Breast epithelium (tissue), 3 donors: ENCODE data around the gene PDGFD.

ENCODE experiments used
- POLR2AphosphoS5 ChIP-seq, 3 donors: sonication (generic); formaldehyde crosslinking; IDR thresholded peaks; one replicate each; pipeline ENCODE4 v1.6.1; 2017; ENCODE audit warnings: antibody characterized with exemption in 3 of 3
- TF ChIP-seq, protein P1 (sequence below), 3 donors: fragments of 450-650 bp; IDR thresholded peaks; one replicate each; pipeline ENCODE4 v1.5.1; 2016 to 2017; ENCODE audit warnings: antibody characterized with exemption in 3 of 3, mild to moderate bottlenecking in 3 of 3, moderate library complexity in 3 of 3

- TF ChIP-seq POLR2AphosphoS5 (IDR thresholded peaks at IDR 0.05): no peak
- TF ChIP-seq, protein P1, sequence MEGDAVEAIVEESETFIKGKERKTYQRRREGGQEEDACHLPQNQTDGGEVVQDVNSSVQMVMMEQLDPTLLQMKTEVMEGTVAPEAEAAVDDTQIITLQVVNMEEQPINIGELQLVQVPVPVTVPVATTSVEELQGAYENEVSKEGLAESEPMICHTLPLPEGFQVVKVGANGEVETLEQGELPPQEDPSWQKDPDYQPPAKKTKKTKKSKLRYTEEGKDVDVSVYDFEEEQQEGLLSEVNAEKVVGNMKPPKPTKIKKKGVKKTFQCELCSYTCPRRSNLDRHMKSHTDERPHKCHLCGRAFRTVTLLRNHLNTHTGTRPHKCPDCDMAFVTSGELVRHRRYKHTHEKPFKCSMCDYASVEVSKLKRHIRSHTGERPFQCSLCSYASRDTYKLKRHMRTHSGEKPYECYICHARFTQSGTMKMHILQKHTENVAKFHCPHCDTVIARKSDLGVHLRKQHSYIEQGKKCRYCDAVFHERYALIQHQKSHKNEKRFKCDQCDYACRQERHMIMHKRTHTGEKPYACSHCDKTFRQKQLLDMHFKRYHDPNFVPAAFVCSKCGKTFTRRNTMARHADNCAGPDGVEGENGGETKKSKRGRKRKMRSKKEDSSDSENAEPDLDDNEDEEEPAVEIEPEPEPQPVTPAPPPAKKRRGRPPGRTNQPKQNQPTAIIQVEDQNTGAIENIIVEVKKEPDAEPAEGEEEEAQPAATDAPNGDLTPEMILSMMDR (IDR thresholded peaks at IDR 0.05): no peak
Measured at GRCh38 chr11:103881584-103881983, 282.4 kb downstream of the PDGFD start.
